Measurements from ENCODE around the gene POLR3F.
"Not testable (repeated sequence)": the region's sequence is repeated elsewhere in the genome, so short reads cannot be mapped to it uniquely, and the experiment has no call there.

The POLR3F gene, protein sequence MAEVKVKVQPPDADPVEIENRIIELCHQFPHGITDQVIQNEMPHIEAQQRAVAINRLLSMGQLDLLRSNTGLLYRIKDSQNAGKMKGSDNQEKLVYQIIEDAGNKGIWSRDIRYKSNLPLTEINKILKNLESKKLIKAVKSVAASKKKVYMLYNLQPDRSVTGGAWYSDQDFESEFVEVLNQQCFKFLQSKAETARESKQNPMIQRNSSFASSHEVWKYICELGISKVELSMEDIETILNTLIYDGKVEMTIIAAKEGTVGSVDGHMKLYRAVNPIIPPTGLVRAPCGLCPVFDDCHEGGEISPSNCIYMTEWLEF

DNA sequence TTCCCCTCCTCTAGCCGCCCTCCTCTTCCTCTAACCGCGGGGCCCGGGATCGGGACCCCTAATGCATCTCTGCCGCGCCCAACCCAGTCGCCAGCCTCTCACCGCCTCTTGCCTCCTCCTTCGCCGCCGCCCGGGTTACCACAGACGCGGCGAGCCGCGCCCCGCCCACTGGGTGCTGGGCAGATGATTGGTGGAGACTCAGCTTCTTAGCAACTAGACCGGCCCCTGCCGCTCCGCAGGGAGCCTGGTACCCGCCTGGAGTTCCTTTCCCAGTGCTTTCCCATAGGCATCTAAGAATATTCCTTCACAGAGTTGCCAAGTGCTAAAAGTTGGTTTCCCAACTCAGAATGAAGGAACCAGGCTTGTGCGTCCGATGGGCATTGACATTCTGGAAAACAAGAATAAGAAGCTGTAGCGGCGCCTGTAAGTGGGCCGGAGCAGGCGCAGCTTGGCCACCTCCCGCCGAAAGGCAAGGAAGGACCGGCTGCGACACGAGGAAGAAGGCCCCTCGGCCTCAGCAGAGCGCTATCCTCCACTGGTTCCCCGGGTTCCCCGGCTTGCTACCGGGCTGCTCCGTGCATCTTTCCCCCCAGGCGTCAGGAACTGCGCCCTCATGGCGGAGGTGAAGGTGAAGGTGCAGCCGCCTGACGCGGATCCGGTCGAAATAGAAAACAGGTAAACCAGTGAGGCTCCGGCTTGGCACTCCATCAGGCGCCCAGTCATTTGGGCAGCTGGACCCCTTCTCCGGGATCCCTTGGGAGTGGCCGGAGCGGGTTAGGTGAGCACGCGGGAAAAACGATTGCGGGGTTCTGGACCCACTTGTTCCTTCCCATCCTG, at the start of gene POLR3F, which contains the start of gene DZANK1:
TSS of gene POLR3F (plus strand) at position 497 of the 837 bp plus-strand sequence. CDS start at position 614, 117 bp downstream.
TSS of gene DZANK1 (minus strand) at position 137 of the 837 bp plus-strand sequence. CDS start 1,672 bp downstream, outside the sequence.
- DNase-seq = peak; percentile 82 to 98 (median 94)

DNA sequence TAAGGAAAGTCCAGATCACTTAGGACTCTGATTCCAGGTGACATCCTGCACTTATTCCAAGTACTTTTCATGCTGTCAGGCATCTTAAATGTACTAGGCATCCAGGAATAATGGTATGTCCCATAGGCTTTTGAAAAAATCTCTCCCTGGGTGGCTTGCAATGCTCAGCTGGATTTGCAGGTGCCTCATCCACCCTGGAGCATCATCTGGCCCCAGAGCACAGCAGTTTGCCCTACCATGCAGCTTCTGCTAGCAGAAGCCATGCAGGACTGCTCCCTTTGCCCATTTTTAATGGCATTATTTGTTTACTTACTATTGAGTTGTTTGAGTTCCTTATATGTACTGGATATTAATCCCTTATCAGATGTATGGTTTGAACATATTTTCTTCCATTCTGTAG, 45.6 kb upstream of the POLR3F start:
- no peak for DNase-seq

DNA sequence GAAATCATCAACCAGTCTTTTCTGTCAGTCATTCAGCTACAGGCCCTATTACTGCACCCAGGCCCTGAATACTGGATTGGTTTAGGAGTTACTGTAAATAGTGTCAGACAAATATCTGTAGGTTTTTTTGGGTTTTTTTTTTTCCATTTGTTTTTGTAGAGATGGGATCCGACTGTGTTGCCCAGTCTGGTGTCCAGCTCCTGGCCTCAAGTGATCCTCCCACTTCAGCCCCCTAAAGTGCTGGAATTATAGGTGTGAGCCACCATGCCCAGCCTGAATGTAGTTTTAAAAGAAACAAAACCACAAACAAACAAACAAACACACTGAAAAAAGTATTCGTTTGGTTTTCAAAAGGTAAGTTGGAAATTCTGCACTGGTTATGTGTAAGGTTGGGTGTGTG, 40.0 kb upstream of the POLR3F start:
- no peak for DNase-seq

DNA sequence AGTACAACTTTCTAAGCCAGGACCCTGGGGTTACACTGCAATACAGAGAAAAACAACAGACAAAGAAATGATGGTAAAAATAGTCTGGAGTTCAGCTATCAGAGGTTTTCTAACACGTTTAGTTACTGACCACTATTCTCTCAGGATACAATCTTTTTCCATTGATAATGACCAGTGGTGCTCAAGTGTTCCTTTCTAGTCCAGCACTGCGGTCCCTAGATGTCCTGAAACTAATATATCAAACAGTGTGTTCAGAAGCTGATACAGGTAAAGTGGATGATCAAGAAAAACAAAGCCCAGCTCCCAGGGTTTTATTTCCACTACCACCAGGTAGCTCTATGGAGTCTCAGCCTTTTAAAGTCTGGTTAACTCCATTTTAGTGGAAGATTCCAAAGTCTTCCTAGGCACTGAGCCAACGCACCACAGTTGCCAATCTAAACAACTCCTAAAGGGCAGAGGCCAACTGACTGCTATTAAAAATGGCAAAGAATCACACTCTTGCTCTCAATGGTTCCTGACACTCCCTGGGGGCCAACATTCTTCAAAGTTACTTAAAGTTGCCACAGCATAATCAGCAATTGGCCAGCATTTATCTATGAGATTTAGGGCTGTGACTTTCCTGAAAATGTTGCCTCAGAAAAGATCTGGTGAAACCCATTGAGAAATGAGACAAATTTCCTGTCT, 38.6 kb upstream of the POLR3F start:
- DNase-seq = no peak

DNA sequence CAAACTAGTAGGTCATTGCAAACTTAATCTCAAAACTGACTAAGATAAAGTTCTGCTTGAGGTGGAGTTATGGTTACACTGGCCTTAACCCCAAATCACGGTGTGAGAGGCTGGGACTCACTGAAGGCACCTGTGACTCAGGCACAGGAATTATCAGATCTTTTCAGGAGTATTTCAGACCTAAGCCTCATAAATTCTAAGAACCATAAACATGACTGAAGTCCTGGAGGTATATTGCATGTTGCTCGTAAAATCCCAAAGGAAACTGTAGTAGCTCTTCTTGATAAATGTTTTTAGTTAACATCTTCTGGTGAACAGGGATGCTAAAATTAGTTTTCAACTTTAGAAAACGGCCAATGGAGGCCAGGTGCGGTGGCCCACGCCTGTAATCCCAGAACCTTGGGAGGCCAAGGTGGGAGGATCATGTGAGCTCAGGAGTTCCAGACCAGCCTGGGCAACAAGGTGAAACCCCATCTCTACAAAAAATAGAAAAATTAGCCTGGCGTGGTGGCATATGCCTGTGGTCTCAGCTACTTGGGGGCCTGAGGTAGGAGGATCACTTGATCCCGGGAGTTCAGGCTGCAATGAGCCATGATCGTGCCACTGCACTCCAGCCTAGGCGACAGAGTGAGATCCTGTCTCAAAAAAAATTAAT, 36.9 kb upstream of the POLR3F start:
- no peak for DNase-seq

DNA sequence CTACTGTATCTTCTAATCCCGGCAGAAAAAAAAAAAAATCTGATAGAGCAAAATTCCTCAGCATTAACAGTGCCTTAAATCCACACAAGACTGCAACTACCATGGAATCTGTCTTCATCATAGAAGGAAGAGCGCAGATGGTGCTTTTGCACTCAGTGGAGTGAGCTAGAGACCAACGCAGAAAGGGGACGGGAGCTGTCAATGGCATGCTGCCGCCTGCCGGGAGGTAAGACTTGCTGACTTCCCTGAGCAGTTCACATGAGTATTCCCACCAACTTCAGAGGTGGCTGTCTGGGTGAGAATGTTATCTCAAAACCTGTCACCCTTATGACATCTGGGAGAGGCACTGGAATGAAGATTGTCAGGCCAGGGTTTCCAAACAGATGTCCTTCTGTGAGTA, 36.0 kb upstream of the POLR3F start:
- no peak for DNase-seq

DNA sequence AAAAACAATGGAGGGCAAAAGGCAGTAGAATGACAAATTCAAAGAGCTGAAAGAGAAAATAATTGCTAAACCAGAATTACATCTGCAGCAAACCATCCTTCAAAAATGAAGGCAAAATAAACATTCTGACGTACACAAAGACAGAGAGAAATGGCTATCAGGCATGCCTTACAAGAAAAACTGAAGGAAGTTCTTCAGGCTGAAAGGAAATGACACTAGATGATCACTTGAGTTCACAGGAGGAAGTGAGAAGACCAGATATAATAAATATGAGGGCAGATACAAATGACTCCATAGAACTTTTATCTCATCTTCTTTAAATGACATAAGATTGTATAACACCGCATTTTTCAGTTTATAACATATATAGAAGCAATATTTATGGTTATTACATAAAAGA, 30.3 kb upstream of the POLR3F start:
- DNase-seq = no peak

DNA sequence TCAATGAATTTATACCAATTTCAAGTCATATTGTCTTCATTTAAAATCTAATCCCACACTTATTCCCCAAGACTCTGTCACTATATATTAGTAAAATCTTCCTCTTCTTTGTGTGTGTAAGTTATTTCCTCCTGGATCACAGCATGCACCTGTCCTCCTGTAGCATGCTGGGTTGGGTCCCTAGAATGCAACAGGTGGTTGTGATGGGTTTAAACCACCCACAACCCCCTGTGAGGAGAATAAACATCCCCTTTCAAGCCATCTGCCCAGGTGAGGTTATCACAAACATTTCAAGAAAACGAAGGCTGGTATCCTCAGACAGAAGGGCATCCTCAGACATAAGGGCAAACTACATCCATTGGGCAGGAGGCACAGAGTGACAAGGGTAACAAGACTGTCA, 26.8 kb upstream of the POLR3F start:
- no peak for DNase-seq

DNA sequence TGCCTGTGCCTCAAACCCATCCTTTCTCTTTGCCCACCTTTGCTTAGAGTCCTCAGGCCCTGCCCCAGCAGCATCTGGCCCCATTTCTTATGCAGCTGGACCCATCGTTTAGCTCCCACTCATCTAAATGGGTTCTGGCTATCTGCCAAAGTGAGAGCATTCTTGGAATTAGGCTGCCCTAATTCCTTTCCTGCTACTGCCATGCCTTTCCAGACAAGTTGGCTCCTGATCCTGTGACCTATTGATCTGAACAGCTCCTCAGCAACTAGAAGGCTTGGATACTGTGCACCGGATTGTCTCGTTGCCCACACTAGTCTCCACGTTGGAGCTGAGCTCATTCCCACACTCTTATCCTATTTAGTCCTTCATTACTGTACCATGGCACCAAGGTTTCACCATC, 23.3 kb upstream of the POLR3F start:
- no peak for DNase-seq

DNA sequence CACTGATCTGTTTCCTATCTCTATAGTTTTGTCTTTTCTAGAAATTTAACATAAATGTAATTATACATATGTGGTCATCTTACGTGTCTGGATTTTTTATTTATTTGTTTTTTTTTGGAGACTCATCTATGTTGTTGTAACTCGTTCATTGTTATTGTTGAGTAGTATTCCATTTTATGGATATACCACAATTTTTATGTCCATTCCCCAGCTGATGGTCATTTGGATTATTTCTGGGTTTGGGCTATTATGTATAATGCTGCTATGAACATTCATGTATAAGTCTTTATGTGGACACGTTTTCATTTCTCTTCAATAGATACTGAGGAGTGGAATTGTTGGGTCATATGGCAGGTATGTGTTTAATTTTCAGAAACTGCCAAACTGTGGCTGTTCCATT, 10.6 kb upstream of the POLR3F start:
- no peak for DNase-seq

DNA sequence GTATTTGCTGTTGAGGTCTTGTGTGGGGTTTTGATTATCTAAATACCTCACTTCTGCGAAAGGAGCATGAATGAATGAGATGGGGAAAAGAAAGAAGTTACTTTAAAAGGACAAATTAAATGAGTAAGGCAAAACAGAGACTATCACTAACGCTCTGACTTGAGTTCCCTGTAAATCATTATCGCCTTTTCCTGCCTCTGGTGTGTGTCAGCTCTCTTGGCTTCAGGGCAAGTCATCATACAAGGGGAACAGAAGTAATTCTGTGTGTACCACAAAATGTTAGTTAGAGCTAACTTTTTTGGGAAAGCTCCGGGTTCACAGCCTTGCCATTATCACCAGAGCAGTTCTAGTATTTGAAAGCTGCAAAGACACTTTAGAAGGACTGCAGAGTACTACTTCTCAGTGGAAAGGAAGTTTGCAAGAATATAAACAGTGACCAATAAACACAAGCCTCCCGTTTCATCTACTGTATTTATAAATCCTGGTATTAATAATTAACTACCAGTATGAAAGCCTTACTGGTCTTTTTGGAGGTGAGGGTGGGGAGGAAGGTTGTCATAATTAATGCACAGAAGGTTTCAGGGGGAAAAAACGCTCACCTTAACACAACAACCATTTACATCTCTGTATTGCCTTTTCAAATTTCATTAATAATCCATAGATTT, 1.5 kb upstream of the POLR3F start:
- no peak for DNase-seq

DNA sequence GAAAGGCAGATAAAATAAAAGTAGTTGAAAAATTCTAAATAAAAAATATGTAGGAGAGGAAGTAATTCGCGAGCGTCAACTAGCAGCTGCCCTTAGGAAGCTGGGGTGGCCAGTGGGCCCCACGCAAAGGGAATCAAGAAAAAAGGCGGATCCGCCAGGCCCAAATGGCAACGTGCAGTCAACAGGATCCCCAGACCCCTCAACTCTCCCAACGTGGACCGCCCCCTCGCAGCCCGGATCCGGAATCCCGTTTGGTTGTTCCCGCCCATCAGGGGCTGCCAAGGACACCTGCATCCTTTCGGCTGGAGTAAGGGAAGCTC, 656 bp upstream of the POLR3F start:
- peak in 2 of 51 donors; percentile 83 to 89 for DNase-seq

DNA sequence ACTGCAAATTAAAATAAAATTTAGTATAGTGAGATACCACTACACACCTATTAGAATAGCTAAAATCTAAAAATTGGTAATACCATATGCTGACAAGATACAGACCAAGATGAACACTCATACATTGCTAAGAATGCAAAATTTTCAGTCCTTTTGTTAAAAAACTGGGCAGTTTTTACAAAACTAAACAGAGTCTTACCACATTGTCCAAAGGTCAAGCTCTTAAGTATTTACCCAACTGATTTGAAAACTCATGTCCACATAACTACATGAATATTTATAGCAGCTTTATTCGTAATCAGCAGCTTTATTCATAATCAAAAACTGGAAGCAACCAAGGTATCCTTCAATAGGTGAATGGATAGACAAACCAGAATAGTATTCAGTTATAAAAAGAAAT, 10.0 kb downstream of the POLR3F start:
- no peak for DNase-seq

DNA sequence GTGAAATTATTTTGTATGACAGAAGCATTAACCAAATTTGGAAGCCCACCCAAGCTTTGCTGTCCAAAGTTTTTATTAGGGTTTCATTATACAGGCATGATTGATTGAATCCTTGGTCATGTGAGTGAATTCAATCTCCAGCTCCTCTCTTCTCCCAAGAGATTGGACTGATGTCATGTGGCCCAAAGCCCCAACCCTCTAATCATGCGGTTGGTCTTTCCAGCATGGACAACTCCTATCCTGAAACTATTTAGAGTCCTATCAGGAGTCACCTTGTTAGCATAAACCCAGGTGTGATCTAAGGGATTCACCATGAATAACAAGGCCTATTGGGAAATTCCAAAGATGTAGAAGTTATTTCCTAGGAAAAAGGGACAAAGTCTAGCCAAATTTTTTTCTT, 10.6 kb downstream of the POLR3F start:
- DNase-seq = no peak

DNA sequence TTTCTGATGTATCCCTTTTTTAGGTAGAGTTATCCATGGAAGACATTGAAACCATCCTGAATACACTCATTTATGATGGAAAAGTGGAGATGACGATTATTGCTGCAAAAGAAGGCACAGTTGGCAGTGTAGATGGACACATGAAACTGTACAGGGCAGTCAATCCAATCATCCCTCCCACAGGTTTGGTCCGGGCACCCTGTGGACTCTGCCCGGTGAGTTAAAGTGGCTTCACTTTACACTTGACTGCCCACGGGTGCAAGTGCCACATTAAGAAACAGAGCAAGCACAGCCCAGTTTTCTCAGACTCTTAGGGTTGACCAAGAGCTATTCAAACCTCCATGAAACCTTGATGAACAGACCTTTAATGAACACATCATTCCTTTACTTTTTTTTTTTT, 14.4 kb downstream of the POLR3F start:
- no peak for DNase-seq

DNA sequence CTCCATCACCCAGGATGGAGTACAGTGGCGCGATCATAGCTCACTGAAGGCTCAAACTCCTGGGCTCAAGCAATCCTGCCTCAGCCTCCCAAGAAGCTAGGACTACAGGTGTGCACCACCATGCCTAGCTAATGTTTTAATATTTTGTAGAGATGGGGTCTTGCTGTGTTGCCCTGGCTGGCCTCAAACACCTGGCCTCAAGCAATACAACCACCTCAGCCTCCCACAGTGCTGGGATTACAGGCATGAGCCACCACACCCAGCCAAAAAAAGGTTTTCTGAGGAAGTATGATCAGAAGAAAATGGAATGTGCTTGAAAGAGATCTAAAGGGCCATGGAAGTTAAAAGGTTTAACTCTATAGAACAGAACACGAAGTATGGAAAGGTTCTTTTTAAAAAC, 21.1 kb downstream of the POLR3F start:
- DNase-seq = no peak

DNA sequence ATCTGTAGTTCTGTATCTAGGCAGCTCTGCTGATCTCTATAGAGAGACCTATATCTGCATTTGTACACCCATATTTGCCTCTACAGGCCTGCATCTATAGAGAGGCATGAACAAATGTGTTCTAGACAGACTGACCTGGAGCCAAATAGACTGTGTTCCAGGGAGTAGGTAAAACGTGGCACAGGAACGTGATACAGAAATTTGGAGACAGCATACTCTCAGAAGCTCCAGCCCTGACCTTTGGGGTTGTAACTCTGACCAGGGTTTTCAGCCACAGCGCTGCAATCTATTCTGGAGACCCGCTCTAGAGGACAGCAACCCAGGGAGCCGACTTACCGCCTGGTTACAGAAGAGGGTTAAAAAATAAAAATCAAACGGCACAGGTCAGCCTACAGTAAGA, 28.9 kb downstream of the POLR3F start:
- peak in 1 of 51 donors; percentile 10 for DNase-seq

DNA sequence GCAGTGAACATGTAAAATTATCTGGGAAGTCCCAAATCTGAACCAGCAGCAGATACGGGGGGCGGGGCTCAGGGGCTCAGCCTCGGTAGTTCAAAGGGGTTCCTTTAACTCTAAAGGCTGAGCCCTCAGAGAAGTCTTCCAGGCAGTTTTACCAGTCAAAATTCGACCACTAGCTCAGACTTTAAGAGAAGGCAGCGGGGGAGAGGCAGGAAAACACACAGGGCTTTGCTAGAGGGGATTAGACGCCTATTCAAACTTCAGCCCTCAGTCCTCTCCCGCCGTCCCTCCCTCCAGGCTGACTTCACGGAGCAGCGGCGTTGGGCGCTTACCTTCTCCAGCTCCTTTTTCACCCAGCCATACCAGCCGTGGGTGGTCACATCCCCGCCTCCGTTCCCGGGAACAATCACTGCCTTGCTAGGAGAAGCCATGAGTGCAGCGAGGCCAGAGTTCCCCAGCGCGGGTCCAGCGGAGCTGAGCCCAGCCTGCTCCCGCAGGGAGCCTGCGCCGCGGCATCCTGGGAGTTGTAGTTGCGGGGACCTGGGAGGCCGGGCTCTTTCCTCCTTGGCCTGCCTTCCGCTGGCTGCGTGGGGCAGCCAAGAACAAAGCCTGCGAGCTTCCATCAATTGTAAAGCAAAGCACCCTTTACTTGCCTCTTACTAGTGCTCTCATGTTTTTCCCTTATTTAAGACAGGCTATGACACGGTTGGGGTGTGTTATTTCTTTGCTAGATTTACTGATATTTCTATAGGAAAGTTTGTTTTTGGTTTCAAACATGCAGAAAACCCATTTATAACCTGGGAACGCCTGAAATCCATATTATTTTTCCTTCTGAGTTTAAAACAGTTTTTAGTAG, 29.8 kb downstream of the POLR3F start, which contains the start of gene RBBP9:
TSS of gene RBBP9 (minus strand) at position 486 of the 853 bp plus-strand sequence. CDS start at position 428, 58 bp downstream.
- peak; percentile 25 to 90 (median 74) for DNase-seq

DNA sequence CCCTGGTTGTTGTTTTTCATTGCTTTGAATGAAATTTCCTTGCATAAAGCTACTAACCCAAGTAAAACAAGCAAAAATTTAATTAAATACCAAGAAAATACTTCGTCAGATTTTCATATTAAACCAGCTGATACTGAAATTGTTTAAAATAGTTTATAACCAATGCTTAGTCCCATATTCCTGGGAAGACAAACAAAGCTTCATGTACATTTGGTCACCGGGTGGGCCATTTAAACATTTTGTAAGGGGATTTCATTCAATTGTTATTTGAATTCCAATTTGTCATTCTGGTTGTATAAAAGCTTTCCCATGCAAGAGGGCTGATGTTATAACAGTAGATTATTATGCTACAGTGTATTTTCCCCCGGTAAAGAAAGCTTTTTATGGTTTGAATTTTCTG, 30.4 kb downstream of the POLR3F start:
- DNase-seq = no peak

DNA sequence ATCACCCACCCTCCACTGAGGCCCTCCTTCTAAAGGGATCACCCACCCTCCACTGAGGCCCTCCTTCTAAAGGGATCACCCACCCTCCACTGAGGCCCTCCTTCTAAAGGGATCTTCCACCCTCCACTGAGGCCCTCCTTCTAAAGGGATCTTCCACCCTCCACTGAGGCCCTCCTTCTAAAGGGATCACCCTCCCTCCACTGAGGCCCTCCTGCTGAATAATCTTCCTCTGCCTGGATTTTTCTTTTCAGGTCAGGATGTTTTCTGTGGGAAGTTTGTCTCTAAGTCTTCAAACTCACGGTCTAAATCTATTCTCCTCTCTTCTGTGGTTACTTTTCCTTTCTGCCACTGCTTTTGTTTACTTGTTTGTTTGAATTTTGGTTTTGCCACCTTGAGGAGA, 34.5 kb downstream of the POLR3F start:
- not testable (repeated sequence) for DNase-seq

Measured in hypothalamus (tissue), 51 donors.